ENCODE data around the gene CYSLTR2.

DNA sequence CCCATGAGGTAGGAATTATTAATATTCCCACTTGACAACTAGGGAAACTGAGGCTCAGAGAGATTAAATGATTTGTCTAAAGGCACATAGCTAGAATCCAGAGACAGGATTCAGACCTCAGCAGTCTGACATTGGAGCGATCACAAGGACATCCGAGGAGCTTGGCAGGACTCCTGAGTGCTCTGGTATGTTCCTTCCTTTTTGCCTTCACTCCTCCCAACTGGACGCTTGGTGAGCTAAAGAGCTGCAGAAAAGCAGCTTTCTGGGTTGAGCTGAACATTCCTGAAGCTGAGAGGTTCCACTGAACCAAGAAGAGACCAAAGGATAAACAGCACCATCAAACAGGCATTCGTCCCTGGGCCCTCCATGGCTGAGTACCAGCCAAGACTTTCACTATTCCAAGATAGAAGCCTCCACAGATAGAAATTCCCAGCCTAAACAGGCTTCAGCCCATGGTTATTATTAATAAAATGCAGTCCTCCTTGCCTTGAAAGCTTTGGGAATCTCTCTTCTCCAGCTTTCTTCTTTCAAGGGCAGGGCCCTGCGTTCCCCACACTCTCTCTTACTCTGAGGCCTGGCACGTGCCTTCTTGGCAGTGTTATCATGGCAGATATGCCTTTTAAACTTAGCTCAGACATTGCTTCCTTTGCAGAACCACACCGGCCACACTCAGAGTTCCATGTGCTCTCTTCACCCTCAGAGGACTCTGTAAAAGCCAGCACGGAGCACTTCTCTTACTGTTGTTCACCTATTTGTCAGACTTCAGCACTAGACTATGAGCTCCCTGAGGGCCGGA lies 97.1 kb downstream of the CYSLTR2 start:
- TF ChIP-seq, protein P1, sequence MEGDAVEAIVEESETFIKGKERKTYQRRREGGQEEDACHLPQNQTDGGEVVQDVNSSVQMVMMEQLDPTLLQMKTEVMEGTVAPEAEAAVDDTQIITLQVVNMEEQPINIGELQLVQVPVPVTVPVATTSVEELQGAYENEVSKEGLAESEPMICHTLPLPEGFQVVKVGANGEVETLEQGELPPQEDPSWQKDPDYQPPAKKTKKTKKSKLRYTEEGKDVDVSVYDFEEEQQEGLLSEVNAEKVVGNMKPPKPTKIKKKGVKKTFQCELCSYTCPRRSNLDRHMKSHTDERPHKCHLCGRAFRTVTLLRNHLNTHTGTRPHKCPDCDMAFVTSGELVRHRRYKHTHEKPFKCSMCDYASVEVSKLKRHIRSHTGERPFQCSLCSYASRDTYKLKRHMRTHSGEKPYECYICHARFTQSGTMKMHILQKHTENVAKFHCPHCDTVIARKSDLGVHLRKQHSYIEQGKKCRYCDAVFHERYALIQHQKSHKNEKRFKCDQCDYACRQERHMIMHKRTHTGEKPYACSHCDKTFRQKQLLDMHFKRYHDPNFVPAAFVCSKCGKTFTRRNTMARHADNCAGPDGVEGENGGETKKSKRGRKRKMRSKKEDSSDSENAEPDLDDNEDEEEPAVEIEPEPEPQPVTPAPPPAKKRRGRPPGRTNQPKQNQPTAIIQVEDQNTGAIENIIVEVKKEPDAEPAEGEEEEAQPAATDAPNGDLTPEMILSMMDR (IDR thresholded peaks at IDR 0.05) = no peak
- no peak for TF ChIP-seq POLR2A (IDR thresholded peaks at IDR 0.05)
- TF ChIP-seq POLR2AphosphoS5 (IDR thresholded peaks at IDR 0.05) = no peak

Data from prostate gland (tissue), 2 donors.